Measurements from ENCODE around the gene BCL2.

Gene BCL2

DNA sequence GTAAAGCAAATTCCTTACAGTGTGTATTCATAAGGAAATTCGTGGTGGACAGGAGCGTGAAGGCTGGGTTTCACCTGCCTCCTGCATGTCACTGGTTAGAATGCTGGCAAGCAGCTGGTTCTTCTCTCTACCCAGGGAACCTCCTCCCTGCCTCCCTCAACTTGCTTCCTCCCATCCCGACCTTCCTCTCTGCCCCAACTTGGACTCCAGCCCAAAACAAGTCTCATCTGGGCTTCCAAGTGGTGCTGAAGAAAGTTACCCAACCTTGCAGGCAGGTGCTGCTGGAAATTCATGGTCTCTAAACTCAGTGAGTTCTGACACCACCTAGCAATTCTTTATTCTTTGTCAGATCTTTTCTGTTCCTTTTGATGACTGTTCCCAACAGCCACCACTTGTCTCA is 184.5 kb downstream of the BCL2 start:
- DNase-seq, result no peak

DNA sequence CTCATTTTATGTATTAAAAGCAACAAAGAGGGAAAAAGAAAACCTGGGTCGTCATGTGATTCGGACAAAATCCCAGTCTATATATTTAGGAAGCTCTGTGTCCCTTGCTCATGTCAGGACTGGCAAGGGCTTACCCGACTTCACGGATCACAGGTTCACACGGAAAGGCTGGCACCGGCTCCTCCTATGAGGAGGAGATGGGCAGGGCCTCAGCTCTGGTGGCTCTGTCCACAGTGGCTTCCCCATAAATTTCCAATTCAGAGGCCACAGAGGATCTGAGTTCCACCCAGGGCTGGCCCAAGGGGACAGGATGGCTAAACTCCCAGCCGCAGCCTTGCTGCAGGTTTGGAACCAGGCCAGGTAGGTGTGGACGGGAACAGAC is 186.8 kb downstream of the BCL2 start:
- DNase-seq, result no peak

DNA sequence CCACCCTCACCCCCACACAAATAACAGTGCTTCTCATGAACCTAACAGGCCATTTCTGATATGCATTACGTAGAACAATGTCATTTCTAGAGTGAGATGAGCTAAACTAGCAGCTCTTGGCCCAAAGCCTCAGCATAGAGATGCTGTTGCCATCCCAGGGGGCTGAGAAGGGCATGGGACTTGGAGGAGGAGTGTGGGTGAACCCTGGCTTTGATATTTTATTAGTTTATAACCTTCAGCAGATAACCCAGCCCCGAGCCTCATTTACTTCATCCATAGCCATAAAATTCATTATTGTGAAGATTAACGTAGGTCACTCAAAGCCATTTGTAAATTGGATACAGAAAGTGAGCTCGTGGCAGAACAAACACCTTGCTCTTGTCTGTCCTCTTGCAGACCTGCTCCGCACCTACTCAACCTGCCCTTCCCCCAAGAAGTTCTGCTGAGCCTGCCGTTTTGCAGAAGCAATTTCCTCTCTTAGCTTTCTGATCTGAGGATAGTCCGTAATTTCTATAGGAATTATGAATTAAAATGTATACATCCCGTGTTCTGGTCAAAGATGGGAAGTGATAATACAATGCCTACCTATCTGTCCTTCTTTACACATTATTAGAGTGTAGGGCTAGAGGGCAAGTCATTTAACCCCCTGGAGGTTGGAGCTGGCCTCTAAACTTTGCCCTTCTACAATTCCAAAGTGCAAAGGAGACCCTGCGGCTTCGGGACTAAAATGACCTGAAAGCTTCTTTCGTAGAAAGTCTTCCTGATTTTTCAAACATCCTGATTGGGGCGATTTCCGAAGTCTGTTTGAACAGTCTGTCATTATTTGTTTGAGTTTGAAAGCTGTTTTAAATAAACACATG is 187.4 kb downstream of the BCL2 start:
- no peak for DNase-seq

DNA sequence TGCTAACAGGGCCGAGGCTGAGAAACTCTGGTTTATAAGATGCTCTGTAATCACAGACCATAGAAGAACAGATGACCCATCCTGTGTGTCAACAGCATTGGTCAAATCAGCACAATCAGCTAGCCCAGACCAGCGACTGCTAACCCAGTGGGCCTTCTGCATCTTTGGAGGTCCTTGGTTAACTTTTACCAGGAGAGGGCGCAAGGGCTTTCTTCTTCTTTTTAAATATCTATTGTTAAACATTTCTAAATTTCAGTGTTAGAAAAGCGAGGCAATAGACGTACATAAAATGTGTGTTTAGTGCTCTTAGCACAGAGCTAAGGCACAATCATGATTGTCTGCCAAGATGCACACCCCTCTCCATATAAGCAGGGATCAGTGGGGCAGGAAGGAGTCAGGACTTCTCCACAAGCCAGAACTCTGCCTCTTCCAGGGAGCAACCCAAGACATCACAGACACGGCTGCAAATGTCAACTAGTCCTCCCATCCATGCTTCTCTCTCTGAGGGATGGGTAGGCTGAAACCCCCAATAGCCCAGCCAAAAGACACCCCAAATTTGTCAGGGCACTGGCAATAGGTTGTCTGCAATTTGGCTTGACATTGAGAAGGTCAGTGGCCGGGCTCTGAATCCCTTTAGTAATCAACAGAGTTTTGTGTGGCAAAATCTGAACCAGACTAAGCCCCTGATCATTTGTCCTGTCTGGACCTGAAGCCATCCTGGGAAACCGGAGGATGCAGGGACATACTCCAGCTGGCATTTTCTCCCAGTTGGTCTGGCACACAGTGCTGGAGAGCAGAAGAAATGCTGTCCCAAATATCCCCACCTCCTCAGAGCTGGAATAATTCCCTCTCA is 188.2 kb downstream of the BCL2 start:
- no peak for DNase-seq

DNA sequence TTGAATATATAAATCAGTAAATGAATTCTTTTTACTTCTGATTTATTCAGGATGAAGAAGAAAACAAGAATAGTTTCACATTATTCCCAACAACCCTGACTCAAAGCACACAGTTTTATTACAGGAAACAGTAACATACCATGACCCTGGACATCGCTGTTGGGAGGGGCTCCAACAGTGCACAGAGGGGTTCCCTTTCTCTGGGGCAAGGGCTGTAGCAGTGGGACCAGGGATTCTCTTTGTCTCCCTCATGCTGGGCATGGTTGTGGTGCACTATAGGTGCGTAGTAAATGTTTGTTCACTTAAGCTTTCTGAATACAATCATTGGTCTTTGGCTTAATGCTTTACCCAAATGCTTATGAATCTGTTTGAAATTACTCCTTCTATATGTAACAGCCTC is 189.4 kb downstream of the BCL2 start:
- DNase-seq, result no peak

DNA sequence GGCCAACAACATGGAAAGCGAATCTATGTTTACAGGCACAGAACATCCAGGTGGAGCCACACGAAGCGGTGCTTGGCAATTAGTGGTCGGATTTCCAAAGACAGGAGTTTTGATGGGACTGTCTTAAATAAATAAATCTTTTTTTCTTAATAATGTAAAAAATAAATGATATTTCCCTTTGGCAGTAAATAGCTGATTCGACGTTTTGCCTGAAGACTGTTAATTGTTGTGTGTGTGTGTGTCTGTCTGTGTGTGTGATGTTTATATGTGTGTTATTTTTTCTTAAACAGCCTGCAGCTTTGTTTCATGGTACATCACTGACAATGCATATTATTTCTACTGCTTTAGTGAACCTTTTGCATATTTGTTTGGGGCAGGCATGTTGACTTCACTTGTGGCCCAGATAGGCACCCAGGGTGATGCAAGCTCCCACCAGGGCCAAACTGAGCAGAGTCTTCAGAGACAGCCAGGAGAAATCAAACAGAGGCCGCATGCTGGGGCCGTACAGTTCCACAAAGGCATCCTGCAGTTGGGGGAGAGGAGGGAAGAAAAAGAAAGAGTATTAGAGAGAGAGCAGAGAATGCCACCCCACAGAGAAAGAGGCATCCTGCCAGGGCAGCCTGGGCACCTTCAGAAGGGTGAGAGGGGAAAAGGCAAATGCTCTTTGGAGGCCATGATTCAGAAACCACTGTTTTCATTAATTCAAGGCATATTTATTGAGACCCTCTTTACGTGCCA is 191.2 kb downstream of the BCL2 start:
- no peak for DNase-seq

DNA sequence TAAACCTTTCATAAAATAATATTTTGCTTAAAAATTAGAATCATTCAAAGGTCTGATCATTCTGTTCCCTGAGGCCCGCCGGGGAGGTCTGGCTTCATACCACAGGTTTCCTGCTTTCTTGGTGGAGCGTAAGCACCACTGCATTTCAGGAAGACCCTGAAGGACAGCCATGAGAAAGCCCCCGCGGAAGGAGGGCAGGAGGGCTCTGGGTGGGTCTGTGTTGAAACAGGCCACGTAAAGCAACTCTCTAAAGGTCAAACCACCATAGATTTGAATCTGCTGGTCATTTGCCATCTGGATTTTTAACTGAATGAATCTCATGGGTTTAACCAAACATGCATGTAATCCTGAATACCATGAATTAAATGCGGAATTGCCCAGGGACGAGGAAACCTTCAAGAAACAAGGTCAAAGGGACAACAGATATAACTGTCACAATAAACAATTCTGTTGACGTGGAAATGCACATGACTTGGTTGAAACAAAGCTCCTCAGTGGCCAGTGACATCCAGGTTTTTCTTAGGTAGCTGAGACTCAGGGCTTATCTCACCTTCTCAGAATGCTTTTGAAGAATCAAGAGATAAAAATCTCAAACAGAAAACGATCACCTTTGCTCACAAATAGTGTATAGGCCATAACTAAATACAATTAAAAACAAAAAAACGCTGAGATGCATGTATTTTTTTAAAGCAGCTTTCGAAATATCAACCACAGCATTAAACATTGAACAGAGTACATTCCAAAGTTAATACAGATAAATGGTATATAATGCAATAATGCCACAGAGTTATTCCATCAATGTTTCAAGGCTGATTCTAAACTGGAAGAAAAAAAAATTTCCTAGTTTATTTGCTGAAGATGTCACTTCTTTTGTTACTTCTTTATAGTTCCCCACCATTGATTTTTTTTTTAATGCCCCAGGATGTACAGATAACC is 193.2 kb downstream of the BCL2 start:
- no peak for DNase-seq

DNA sequence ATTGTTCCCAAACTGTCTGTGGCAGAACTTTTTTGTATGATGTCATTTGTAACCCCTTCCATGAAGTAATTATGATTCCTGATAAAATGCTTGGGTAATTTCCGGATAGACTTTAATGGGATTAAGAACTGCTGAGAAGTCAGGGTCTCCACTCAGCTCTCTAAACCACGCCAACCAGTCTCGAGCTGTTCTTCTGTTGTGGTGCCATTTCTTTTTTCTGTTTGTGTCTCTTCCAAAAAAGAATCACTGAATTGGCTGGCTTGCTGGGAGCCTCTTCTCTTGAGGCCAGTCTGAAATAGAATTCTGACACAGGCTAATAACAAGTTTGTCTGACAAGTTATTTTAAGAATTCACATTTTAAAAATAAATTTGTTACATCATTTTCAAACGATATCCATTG is 198.9 kb downstream of the BCL2 start:
- no peak for DNase-seq

DNA sequence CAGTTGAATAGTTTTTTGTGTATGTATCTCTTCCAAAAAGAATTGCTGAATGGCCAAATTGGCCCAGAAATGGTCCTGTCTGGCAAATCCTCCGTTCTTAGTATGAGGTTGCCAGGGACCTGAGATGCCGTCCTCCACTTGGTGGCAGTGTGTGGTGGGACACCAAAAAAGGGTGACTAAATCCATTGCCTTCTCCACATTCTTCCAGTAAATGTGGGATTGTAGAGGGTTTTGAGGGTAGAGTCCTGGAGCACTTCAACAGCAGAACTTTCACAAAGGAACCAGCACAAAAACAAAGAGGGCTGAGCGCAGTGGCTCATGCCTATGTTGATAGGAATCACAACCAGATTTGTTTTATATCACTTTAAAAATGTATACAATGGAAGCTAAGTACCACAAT is 199.9 kb downstream of the BCL2 start:
- DNase-seq, result peak; percentile 12

DNA sequence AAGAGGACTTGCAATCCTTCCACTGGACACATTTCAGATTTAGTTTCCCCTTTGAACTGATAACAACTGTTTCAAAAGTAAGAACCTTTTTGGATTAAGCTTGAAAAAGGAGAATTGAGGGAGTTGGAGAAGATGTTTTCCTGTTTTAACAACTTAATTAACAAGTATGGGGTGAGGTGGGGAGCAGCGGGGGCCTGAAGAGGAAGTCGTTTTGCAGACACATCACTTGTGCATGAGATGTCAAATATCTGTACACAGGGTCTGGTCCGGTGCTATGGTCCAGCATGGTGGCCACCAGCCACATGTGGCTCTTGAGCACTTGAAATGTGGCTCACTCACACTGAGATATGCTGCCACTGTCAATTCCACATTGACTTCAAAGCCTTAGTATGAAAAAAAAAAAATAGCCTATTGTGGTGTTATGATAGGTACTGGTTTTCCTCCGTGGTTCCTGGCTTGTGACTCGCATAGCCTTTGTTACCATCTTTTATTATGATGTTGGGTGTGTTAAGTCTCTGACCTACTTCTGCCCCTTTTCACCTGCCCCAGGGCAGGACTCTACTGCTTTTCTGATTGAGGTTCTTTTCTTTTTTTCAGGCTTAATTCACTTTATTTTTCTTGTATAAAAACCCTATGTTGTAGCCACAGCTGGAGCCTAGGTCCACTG is 205.5 kb downstream of the BCL2 start:
- no peak for DNase-seq

DNA sequence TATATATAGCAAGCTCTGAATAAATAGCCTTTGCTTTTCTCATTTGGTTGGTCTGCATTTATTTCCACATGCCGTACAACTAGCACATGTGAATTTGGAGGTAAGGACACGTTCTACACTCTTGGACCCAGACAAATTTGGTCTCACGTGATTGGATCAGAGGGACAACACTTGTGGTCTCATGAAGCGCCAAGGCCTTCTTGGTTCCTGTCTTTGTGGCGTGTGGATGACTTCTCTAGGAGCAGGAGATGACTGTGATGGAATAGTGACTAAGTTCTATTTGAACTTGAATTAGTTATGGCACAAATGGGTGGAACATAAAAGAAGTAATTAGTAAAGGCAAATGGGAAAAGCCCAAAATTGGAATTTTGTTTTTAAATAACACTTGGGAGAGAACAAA is 206.9 kb downstream of the BCL2 start:
- no peak for DNase-seq

DNA sequence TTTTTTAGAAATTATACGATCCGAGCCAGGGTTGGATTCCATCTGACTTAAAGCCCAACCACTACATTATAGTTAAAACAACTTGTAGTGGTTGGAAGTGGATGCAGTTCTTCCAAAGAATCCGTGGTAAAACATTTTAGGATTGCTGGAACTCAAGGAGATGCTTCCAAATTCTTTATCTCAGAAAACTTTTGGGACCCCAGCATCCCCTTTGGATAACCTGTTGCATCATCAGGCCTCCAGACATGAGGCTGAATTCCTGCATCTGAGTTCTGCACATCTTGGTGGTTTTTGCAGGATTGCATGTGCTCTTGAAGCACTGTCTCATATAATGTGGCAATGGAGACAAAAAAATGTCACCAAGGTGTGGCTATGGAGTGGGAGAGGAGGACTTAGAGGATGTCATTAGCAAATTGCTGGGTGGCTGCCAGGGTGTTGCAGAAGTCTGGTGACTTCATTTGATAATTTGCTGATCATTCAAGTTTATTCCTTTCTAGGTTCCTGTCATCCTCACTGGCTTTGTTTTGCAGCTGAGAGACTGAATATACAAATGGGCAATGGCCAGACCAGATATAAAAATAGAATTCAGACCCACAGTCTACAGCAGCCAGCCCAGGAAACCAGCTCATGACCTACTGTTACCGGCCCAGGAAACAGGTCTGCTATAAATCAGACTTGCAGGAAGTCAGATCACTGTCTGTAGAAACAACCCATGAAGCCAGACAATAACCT is 207.7 kb downstream of the BCL2 start:
- DNase-seq, result no peak

DNA sequence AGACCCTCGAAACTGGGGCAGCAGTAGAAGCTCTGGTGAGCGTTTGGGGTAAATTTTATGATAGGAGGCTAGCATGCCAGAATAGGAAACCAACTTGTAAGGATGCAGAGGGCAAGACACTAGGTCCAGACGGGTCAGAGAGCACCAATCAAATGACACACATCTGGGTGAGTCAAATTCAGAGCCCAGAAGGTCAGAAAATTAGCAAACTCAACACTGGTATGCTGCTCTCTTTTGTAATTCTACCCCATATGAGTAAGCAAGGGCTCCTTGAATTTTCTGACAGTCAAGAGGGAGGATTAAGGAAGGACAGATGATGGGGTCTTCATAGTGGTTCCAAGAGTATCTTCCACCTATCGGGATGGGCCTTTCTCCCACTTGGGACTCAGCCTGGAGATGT is 209.8 kb downstream of the BCL2 start:
- DNase-seq, result no peak

DNA sequence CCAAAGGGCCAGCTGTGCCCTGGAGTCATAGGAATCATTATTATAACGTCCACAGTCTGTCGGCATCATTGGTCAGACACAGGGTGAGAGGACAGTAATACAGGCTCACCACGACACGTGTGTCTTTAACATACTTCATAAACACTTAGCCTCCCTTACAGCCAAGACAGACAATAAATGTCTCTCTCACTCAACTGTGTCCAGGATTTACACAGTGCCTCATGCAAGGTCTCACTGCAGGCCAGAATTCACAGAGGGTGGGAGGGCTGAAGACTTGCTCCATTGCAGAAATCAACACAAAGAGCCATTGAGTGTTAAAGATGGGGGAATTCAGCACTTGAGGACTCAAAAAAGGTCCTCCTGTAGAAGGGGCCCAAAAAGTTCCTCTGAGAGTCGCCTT is 210.5 kb downstream of the BCL2 start:
- DNase-seq, result no peak

DNA sequence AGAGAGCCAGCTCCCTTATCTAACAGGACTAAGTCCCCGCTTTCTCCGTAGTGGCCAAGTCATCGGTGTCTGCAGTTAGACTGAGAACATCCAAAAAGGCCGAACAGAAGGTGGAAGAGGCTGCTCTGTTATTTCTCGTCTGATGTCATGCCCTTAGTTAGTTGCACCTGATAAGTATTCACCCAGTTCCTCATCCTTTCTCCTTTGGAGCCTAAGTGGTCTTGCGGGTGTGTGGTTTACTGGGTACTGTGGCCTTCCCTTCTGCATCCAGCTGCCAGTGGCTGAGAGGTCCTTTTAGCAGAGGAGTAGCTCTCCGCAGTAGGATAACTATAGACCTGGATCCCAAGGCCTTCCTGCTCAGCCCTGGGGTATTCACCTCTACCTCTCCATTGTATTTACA is 211.6 kb downstream of the BCL2 start:
- no peak for DNase-seq

DNA sequence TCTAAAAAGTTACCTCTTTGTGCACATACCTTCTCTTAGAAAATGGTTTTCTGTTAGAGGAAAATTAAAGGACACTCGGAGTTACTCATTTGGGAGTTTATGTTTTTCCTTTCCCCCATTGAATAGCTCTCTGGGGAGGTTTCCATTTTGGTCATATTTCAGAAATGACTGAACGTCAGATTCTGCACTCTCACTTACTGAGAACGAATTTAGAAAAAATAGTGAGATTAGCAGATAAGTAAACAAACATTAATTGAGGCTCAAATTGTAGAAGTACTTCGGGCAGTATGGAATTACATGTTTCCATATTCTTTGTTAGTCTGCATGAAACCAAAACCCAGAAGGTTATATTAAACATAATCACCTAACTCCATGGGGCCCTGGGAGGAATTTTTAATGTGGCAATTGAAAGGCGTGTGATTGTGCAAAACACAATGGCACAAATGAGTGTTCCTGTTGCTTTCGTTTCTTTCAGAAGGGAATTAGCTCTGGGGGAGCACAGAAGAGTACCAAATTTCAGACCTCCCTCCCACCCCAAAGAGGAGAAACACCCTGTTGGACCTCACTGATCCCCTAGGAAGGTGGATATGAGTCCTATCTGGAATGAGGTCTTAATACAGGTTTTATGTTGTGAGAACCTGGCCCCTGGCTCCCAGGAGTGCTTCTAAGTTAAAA is 212.3 kb downstream of the BCL2 start:
- DNase-seq, result peak; percentile 46

DNA sequence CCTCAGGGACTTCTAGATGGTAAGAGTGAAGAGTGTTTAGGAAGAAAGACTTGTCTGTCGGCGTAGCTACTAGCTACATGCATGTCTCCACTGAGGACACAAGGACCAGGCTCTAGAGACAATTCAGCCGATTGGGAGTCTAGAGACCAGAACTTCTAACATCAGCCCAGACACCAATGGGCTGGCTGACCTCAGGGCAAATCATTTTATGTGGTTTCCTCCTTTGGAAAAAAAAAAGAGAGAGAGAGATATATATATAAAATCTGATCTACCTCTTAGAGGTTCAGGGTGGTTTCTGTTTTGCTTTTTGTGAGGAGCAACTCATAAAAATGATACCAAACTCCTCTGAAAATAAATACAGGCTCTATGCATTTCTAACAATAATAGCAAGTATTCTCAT is 212.8 kb downstream of the BCL2 start:
- DNase-seq, result no peak

DNA sequence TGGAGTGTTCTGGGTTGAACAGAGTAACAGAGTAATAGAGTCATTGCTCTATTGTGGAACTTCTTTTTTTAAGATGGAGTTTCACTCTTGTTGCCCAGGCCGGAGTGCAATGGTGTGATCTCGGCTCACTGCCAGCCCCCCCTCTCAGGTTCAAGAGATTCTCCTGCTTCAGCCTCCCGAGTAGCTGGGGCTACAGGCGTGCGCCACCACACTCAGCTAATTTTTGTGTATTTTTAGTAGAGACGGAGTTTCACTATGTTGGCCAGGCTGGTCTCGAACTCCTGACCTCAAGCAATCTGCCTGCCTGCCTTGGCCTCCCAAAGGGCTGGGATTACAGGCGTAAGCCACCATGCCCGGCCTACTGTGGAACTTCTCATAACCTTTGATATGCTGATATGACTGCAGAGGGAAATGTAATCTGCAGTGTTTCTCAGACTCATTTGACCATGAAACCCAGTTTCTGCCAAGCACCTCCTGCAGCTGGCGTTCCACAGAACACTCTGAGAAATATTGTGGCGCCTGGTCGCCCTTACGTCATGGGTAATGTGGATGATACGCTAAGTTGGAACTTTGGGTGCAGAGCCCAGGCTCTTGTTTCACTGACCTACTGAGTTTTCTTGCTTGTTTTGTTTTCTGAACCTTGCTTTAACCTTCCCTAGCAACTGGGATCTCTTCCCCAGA is 213.8 kb downstream of the BCL2 start:
- DNase-seq, result no peak

DNA sequence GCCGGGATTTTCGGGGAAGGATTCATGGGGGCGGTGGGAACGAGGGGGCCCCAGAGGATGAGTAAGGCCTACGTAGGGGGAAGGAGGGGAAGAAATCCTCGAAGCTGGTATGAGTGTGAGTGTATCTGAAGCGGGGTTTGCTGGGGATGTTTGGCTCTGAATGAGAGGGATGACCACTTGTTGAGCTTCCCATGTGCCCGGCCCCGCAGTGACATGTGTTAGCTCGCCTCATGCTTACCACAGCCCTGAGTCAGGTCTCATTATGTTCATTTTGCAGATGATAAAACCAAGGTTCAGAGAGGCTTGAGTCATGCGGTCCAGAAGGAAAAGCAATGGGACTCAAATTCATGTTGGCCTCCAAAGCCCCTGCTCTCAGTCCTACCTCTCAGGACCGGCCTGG is 214.7 kb downstream of the BCL2 start:
- no peak for DNase-seq
